Astrocyte (in vitro differentiated cells and primary cell): ENCODE measurements around the gene RGMB. TPM values are rescaled to one million over a fixed set of nuclear protein-coding genes. Genes with fewer than 3 reads are reported as not detected.
A peak's percentile ranks its signal among the peaks of the same experiment; 100 is the strongest.

ENCODE experiments used
- DNase-seq: peaks from one replicate; pipeline ENCODE4 v3.0.0-alpha.2; 2010; ENCODE audit warnings: low read depth
- FAIRE-seq: peaks from 2 replicates; lab custom pipeline; 2011; peaks lifted over from hg19 to GRCh38; lab: Jason Lieb, UNC
- H2AFZ ChIP-seq: 2 replicates; pipeline ENCODE4 v1.6.0; 2012; ENCODE audit warnings: low read depth, low read length, inconsistent platforms
- H3K27ac ChIP-seq: 2 replicates; pipeline ENCODE4 v1.5.1; 2011; ENCODE audit warnings: low read depth, low read length, inconsistent platforms
- H3K27me3 ChIP-seq: 2 replicates; pipeline ENCODE4 v1.6.0; 2011; ENCODE audit warnings: low read length, inconsistent platforms; ENCODE audit not compliant: insufficient read depth
- H3K36me3 ChIP-seq: 2 replicates; pipeline ENCODE4 v1.5.1; 2011; ENCODE audit warnings: low read length, inconsistent platforms; ENCODE audit not compliant: insufficient read depth
- H3K4me1 ChIP-seq: 2 replicates; pipeline ENCODE4 v1.5.1; 2011; ENCODE audit warnings: low read length, inconsistent platforms; ENCODE audit not compliant: insufficient read depth
- H3K4me2 ChIP-seq: 2 replicates; pipeline ENCODE4 v1.6.0; 2012; ENCODE audit warnings: low read length, inconsistent platforms
- H3K4me3 ChIP-seq: 2 replicates; pipeline ENCODE4 v1.5.1; 2011; ENCODE audit warnings: low read depth, mild to moderate bottlenecking, low read length, inconsistent platforms; ENCODE audit not compliant: insufficient read depth
- H3K79me2 ChIP-seq: 2 replicates; pipeline ENCODE4 v1.6.0; 2012; ENCODE audit warnings: mild to moderate bottlenecking, low read length, inconsistent platforms; ENCODE audit not compliant: insufficient read depth
- H3K9ac ChIP-seq: 2 replicates; pipeline ENCODE4 v1.6.0; 2012; ENCODE audit warnings: mild to moderate bottlenecking, low read length, inconsistent platforms
- H3K9me3 ChIP-seq: 2 replicates; pipeline ENCODE4 v1.5.1; 2012; ENCODE audit warnings: low read depth, mild to moderate bottlenecking, low read length, inconsistent platforms; ENCODE audit not compliant: insufficient read depth
- H4K20me1 ChIP-seq: 2 replicates; pipeline ENCODE4 v1.6.0; 2012; ENCODE audit warnings: low read length, inconsistent platforms; ENCODE audit not compliant: insufficient read depth
- H3K27ac Mint-ChIP-seq: one replicate; pipeline ENCODE4 v1.8.0; 2021; ENCODE audit warnings: mild to moderate bottlenecking, mixed read lengths; ENCODE audit not compliant: unreplicated experiment
- H3K27me3 Mint-ChIP-seq: one replicate; pipeline ENCODE4 v1.8.0; 2021; ENCODE audit warnings: low read depth, mixed read lengths; ENCODE audit not compliant: unreplicated experiment
- H3K36me3 Mint-ChIP-seq: one replicate; pipeline ENCODE4 v1.8.0; 2021; ENCODE audit warnings: low read depth, mixed read lengths; ENCODE audit not compliant: unreplicated experiment
- H3K4me1 Mint-ChIP-seq: one replicate; pipeline ENCODE4 v1.8.0; 2021; ENCODE audit warnings: low read depth, mixed read lengths; ENCODE audit not compliant: unreplicated experiment
- H3K4me3 Mint-ChIP-seq: one replicate; pipeline ENCODE4 v1.8.0; 2021; ENCODE audit warnings: mild to moderate bottlenecking, moderate library complexity, mixed read lengths; ENCODE audit not compliant: unreplicated experiment
- H3K9me3 Mint-ChIP-seq: one replicate; pipeline ENCODE4 v1.8.0; 2021; ENCODE audit warnings: mild to moderate bottlenecking, mixed read lengths; ENCODE audit not compliant: unreplicated experiment
- EZH2 ChIP-seq: IDR thresholded peaks from 2 replicates; pipeline ENCODE4 v1.6.1; 2012; ENCODE audit warnings: mild to moderate bottlenecking, low read length, inconsistent platforms; ENCODE audit not compliant: insufficient read depth
- total RNA-seq: library from RNA; stranded (reverse); gene quantifications from 2 replicates; pipeline ENCODE4 v1.2.1, GENCODE V29; 2021
- TF ChIP-seq, protein P1 (sequence below): IDR thresholded peaks from 2 replicates; pipeline ENCODE4 v1.5.1; 2011; ENCODE audit warnings: low read depth, mild to moderate bottlenecking, inconsistent platforms, low read length, moderate library complexity; ENCODE audit not compliant: insufficient read depth

Gene RGMB
- total RNA-seq, 1 donor from 2014 or later, result 48.7 TPM

- Histone ChIP-seq H3K4me2 (peak overlapping the region; percentile 32), H4K20me1 (peaks cover 96% of the 10 kb centered on the region)
- FAIRE-seq, result no peak
Observed at GRCh38 chr5:98783051-98783649, 9.7 kb downstream of the RGMB start.

GRCh38 chr5:98784411-98784810, 10.9 kb downstream of the RGMB start:
- no peak overlapping the region for H3K9ac ChIP-seq
- H3K27me3 ChIP-seq, result no peaks in the 10 kb centered on the region
- H3K36me3 ChIP-seq, result peaks cover 77% of the 10 kb centered on the region
- H3K4me1 ChIP-seq, result peaks cover 6% of the 10 kb centered on the region
- Mint-ChIP-seq H3K4me1 (peaks cover 22% of the 10 kb centered on the region), H3K4me3 (no peak overlapping the region), H3K27me3 (no peaks in the 10 kb centered on the region), H3K36me3 (peaks cover 17% of the 10 kb centered on the region), H3K9me3 (no peaks in the 10 kb centered on the region), H3K27ac (peak overlapping the region; percentile 2)
- H3K27ac ChIP-seq, result no peak overlapping the region
- no peak for DNase-seq
- H2AFZ ChIP-seq, result no peak overlapping the region
- TF ChIP-seq, protein P1, sequence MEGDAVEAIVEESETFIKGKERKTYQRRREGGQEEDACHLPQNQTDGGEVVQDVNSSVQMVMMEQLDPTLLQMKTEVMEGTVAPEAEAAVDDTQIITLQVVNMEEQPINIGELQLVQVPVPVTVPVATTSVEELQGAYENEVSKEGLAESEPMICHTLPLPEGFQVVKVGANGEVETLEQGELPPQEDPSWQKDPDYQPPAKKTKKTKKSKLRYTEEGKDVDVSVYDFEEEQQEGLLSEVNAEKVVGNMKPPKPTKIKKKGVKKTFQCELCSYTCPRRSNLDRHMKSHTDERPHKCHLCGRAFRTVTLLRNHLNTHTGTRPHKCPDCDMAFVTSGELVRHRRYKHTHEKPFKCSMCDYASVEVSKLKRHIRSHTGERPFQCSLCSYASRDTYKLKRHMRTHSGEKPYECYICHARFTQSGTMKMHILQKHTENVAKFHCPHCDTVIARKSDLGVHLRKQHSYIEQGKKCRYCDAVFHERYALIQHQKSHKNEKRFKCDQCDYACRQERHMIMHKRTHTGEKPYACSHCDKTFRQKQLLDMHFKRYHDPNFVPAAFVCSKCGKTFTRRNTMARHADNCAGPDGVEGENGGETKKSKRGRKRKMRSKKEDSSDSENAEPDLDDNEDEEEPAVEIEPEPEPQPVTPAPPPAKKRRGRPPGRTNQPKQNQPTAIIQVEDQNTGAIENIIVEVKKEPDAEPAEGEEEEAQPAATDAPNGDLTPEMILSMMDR, result no peak
- TF ChIP-seq EZH2, result no peak
- H4K20me1 ChIP-seq, result peaks cover 97% of the 10 kb centered on the region
- no peaks in the 10 kb centered on the region for H3K9me3 ChIP-seq
- H3K4me2 ChIP-seq, result peak overlapping the region; percentile 36
- peaks cover 100% of the 10 kb centered on the region for H3K79me2 ChIP-seq
- FAIRE-seq, result no peak
- no peak overlapping the region for H3K4me3 ChIP-seq

More at GRCh38 chr5:98783051-98783649, 9.7 kb downstream of the RGMB start:
- Mint-ChIP-seq H3K27me3 (no peaks in the 10 kb centered on the region), H3K27ac (no peak overlapping the region), H3K36me3 (peaks cover 17% of the 10 kb centered on the region), H3K4me1 (peaks cover 24% of the 10 kb centered on the region), H3K4me3 (no peak overlapping the region), H3K9me3 (no peaks in the 10 kb centered on the region)
- Histone ChIP-seq H2AFZ (no peak overlapping the region), H3K36me3 (peaks cover 72% of the 10 kb centered on the region), H3K4me3 (no peak overlapping the region), H3K9me3 (no peaks in the 10 kb centered on the region), H3K4me1 (peaks cover 6% of the 10 kb centered on the region), H3K79me2 (peaks cover 100% of the 10 kb centered on the region), H3K9ac (no peak overlapping the region), H3K27ac (no peak overlapping the region), H3K27me3 (no peaks in the 10 kb centered on the region)
- no peak for DNase-seq
- TF ChIP-seq EZH2, result no peak
- TF ChIP-seq, protein P1, result no peak

GRCh38 chr5:98785244-98785643, 11.8 kb downstream of the RGMB start:
- DNase-seq (no peak), FAIRE-seq (no peak)
- no peak overlapping the region for H3K27ac Mint-ChIP-seq
- Histone ChIP-seq H2AFZ (no peak overlapping the region), H3K36me3 (peaks cover 70% of the 10 kb centered on the region), H3K79me2 (peaks cover 100% of the 10 kb centered on the region), H3K9ac (peak overlapping the region; percentile 2), H3K4me2 (peak overlapping the region; percentile 36), H3K4me1 (peaks cover 6% of the 10 kb centered on the region), H3K9me3 (no peaks in the 10 kb centered on the region), H3K27me3 (no peaks in the 10 kb centered on the region), H3K27ac (no peak overlapping the region), H4K20me1 (peaks cover 97% of the 10 kb centered on the region), H3K4me3 (no peak overlapping the region)
- TF ChIP-seq EZH2, result no peak
- TF ChIP-seq, protein P1, result no peak
- peaks cover 17% of the 10 kb centered on the region for H3K36me3 Mint-ChIP-seq
- peaks cover 22% of the 10 kb centered on the region for H3K4me1 Mint-ChIP-seq
- H3K9me3 Mint-ChIP-seq, result no peaks in the 10 kb centered on the region
- no peaks in the 10 kb centered on the region for H3K27me3 Mint-ChIP-seq
- H3K4me3 Mint-ChIP-seq, result no peak overlapping the region
